Measurements from ENCODE around the gene CYB561A3.

CYB561A3 gene

DNA sequence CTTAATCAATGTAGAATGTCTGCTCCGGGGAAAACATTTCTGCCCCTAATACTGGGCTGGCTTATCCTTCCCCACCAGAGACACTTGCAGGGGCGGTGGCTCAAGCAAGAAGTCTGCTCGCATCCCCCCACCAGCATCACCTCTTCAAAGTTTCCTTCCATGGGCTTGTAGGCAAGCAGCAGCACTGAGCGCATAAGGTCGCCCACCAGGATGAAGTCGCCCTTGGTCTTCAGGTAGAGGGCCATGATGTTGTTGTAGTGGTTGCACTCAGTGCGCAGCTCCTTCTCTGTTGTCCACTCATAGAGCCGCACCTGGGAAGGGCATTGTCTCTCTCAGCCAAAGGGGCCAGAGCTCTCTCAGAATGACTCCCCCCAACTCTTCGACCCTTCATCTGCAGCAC, 58.0 kb downstream of the CYB561A3 start:
- H3K9me3 Mint-ChIP-seq: no peaks in the 10 kb centered on the region
- H3K27ac Mint-ChIP-seq: no peak overlapping the region
- no peaks in the 10 kb centered on the region for H3K27me3 Mint-ChIP-seq
- no peak for DNase-seq
- peaks cover 3 to 4% of the 10 kb centered on the region in 2 donors for H3K4me1 Mint-ChIP-seq
- no peak overlapping the region for H3K4me3 Mint-ChIP-seq
- peaks cover 26 to 46% of the 10 kb centered on the region in 2 donors for H3K36me3 Mint-ChIP-seq
- ATAC-seq (replicated peaks): no peak

GRCh38 chr11:61302550-61302949, 59.1 kb downstream of the CYB561A3 start:
- Mint-ChIP-seq H3K9me3 (no peaks in the 10 kb centered on the region), H3K36me3 (peaks cover 34 to 50% of the 10 kb centered on the region in 2 donors), H3K27ac (no peak overlapping the region), H3K27me3 (no peaks in the 10 kb centered on the region), H3K4me3 (no peak overlapping the region), H3K4me1 (peaks cover 8 to 14% of the 10 kb centered on the region in 2 donors)
- ATAC-seq (replicated peaks): peak in 1 of 2 donors; percentile 23
- DNase-seq: no peak
